A549 (cell line): ENCODE measurements around the gene UGT1A9. TPM values are rescaled to one million over a fixed set of nuclear protein-coding genes. Genes with fewer than 3 reads are reported as not detected.
A peak's percentile ranks its signal among the peaks of the same experiment; 100 is the strongest.

Experiments used
- ATAC-seq, 2 experiments: fragments of 200-7000 bp in 1 of 2; fragments of >200 bp in 1 of 2; cut with Nextera tagmentation in 1 of 2; cut with Tn5 transposase in 1 of 2; 3 replicates each; pipeline versions ENCODE4 v1.8.0 to v1.9.1; 2018 to 2020; ENCODE audit warnings: mild to moderate bottlenecking in 1 of 2, moderate library complexity in 1 of 2
- CTCF ChIA-PET: fragments of 300-600 bp; sonication (Branson Sonifier 250); formaldehyde crosslinking; extraction: SDS; loops from one replicate; lab custom pipeline; 2021; ENCODE audit warnings: antibody characterized with exemption, inconsistent platforms; lab: Yijun Ruan, JAX
- POLR2A ChIA-PET: fragments of 350-600 bp; formaldehyde crosslinking; extraction: SDS; loops from one replicate; lab custom pipeline; 2021; ENCODE audit warnings: antibody characterized with exemption, inconsistent platforms; lab: Yijun Ruan, JAX
- DNase-seq, 2 experiments: peaks; one replicate each; pipeline versions ENCODE4 v3.0.0 to v3.0.0-alpha.2; 2011 to 2016; ENCODE audit warnings: low read depth in 1 of 2, low spot score in 1 of 2
- FAIRE-seq: peaks from 2 replicates; lab custom pipeline; 2011; peaks lifted over from hg19 to GRCh38; lab: Jason Lieb, UNC
- H3K27ac ChIP-seq, 2 experiments: fragments of >200 bp; sonication (Bioruptor Twin); formaldehyde crosslinking; 3 replicates each; pipeline ENCODE4 v1.5.1; 2016 to 2017
- H3K4me1 ChIP-seq: fragments of >200 bp; sonication (Bioruptor Twin); formaldehyde crosslinking; 3 replicates; pipeline ENCODE4 v1.6.1; 2016
- H3K4me2 ChIP-seq: fragments of >200 bp; sonication (Bioruptor Twin); formaldehyde crosslinking; 3 replicates; pipeline ENCODE4 v1.6.1; 2016
- H3K4me3 ChIP-seq: fragments of >200 bp; sonication (Bioruptor Twin); formaldehyde crosslinking; 3 replicates; pipeline ENCODE4 v1.5.1; 2016
- H3K9me3 ChIP-seq: fragments of >200 bp; sonication (Bioruptor Twin); formaldehyde crosslinking; 3 replicates; pipeline ENCODE4 v1.6.1; 2016
- CEBPB ChIP-seq, 2 experiments: fragments of >200 bp in 1 of 2; sonication (Bioruptor Twin) in 1 of 2; formaldehyde crosslinking in 1 of 2; IDR thresholded peaks; 2 replicates each; pipeline ENCODE4 v1.6.1; 2012 to 2016
- CTCF ChIP-seq: fragments of >200 bp; sonication (Bioruptor Twin); formaldehyde crosslinking; IDR thresholded peaks from 3 replicates; pipeline ENCODE4 v1.5.1; 2016
- E2F6 ChIP-seq: IDR thresholded peaks from 2 replicates; pipeline ENCODE4 v1.6.1; 2012; ENCODE audit warnings: low read depth, borderline replicate concordance
- EHF ChIP-seq: fragments of 250-450 bp; sonication (Bioruptor Pico); IDR thresholded peaks from 2 replicates; pipeline ENCODE4 v1.5.0; 2020; ENCODE audit warnings: mild to moderate bottlenecking
- ESRRA ChIP-seq: fragments of 150-350 bp; IDR thresholded peaks from 2 replicates; pipeline ENCODE4 v1.6.1; 2014; ENCODE audit warnings: mild to moderate bottlenecking, low read length, borderline replicate concordance
- HOXA7 ChIP-seq: fragments of 250-450 bp; sonication (Bioruptor Pico); IDR thresholded peaks from 2 replicates; pipeline ENCODE4 v1.5.0; 2020; ENCODE audit warnings: mild to moderate bottlenecking, moderate library complexity
- KDM1A ChIP-seq: fragments of 200-600 bp; sonication (generic); IDR thresholded peaks from 2 replicates; pipeline ENCODE4 v1.6.1; 2016; ENCODE audit warnings: low read depth, mild to moderate bottlenecking
- KDM5A ChIP-seq: fragments of 200-600 bp; sonication (generic); IDR thresholded peaks from 2 replicates; pipeline ENCODE4 v1.6.1; 2016; ENCODE audit warnings: antibody characterized with exemption, mild to moderate bottlenecking
- MAX ChIP-seq: IDR thresholded peaks from 2 replicates; pipeline ENCODE4 v1.6.1; 2012
- MAZ ChIP-seq: fragments of 150-350 bp; IDR thresholded peaks from 2 replicates; pipeline ENCODE4 v1.6.1; 2014; ENCODE audit warnings: antibody characterized with exemption, low read depth, low read length, borderline replicate concordance
- NFE2L2 ChIP-seq: fragments of 150-350 bp; conservative IDR thresholded peaks from 2 replicates; pipeline ENCODE4 v1.6.1; 2014; ENCODE audit warnings: low read length
- NR3C1 ChIP-seq: fragments of >200 bp; sonication (Bioruptor Twin); formaldehyde crosslinking; IDR thresholded peaks from 3 replicates; pipeline ENCODE4 v1.6.1; 2017
- POLR2AphosphoS2 ChIP-seq: conservative IDR thresholded peaks from 2 replicates; pipeline ENCODE4 v1.6.1; 2012; ENCODE audit warnings: low read length, improper control_type of control experiment, inconsistent platforms
- RAD21 ChIP-seq, 2 experiments: fragments of >200 bp in 1 of 2; sonication (Bioruptor Twin) in 1 of 2; formaldehyde crosslinking in 1 of 2; IDR thresholded peaks in 1 of 2; conservative IDR thresholded peaks in 1 of 2; 2 replicates in 1 of 2; 3 replicates in 1 of 2; pipeline ENCODE4 v1.6.1; 2012 to 2018; ENCODE audit warnings: inconsistent platforms in 1 of 2
- REST ChIP-seq: fragments of 200-600 bp; sonication (generic); IDR thresholded peaks from 2 replicates; pipeline ENCODE4 v1.6.1; 2016; ENCODE audit warnings: antibody characterized with exemption, mild to moderate bottlenecking, moderate library complexity
- RFX5 ChIP-seq: fragments of 450-650 bp; IDR thresholded peaks from 2 replicates; pipeline ENCODE4 v1.7.1; 2014; ENCODE audit warnings: antibody characterized with exemption, mild to moderate bottlenecking, moderate library complexity
- SREBF2 ChIP-seq: fragments of 450-650 bp; IDR thresholded peaks from 2 replicates; pipeline ENCODE4 v1.6.1; 2014; ENCODE audit warnings: mild to moderate bottlenecking, moderate library complexity
- TFCP2L1 ChIP-seq: fragments of 250-450 bp; sonication (Bioruptor Pico); IDR thresholded peaks from 2 replicates; pipeline ENCODE4 v1.5.0; 2021; ENCODE audit warnings: mild to moderate bottlenecking
- TP53 ChIP-seq: fragments of 250-450 bp; sonication (Bioruptor Pico); IDR thresholded peaks from 2 replicates; pipeline ENCODE4 v1.5.0; 2021; ENCODE audit warnings: mild to moderate bottlenecking, moderate library complexity
- USF2 ChIP-seq: fragments of 450-650 bp; IDR thresholded peaks from 2 replicates; pipeline ENCODE4 v1.6.1; 2014; ENCODE audit warnings: antibody characterized with exemption
- ZC3H11A ChIP-seq: fragments of 450-650 bp; IDR thresholded peaks from 2 replicates; pipeline ENCODE4 v1.6.1; 2014; ENCODE audit warnings: antibody characterized with exemption, mild to moderate bottlenecking
- ZFP36 ChIP-seq: fragments of 450-650 bp; IDR thresholded peaks from 2 replicates; pipeline ENCODE4 v1.6.1; 2014; ENCODE audit warnings: borderline replicate concordance; ENCODE audit not compliant: partially characterized antibody
- ZNF302 ChIP-seq: fragments of 250-450 bp; sonication (Bioruptor Pico); IDR thresholded peaks from 2 replicates; pipeline ENCODE4 v1.9.0; 2021; ENCODE audit warnings: inconsistent platforms, mild to moderate bottlenecking, moderate library complexity
- ZSCAN20 ChIP-seq: fragments of 250-450 bp; sonication (Bioruptor Pico); IDR thresholded peaks from 2 replicates; pipeline ENCODE4 v1.8.0; 2022; ENCODE audit warnings: mild to moderate bottlenecking, moderate library complexity
- WGBS: methylation state at CpG from one replicate; pipeline ENCODE4 v1.1.6; 2017; ENCODE audit errors: missing lambda C conversion rate; 5-methylcytosine and 5-hydroxymethylcytosine counted together
- polyA plus RNA-seq, 4 experiments: library from polyadenylated mRNA; depleted of rRNA in 3 of 4; stranded (reverse); fragments of >200 nt; fragmentation: RNase III in 1 of 4; extraction: RNeasy Plus Mini Kit Qiagen cat#74134 plus additional on column Dnase treatment in 1 of 4; gene quantifications; 2 replicates in 3 of 4; 3 replicates in 1 of 4; pipeline ENCODE4 v1.2.3, GENCODE V29; 2011 to 2017

UGT1A9 gene
- polyA plus RNA-seq, 2 of the 4 experiments (the other 2 are of a cell fraction), result 11.0 to 13.1 TPM

GRCh38 chr2:233821196-233821595 lies 149.5 kb downstream of the UGT1A9 start:
- POLR2A ChIA-PET, result interaction anchor here (1.2 kb wide), 1 partner anchor 248 kb away, joined by 11 read pairs; no protein-coding TSS in a partner anchor
- Histone ChIP-seq H3K4me2 (no peak overlapping the region), H3K9me3 (0 out of 3 replicates have a peak, but pooled peaks cover 1% of the 10 kb centered on the region), H3K4me3 (no peak overlapping the region), H3K4me1 (peaks cover 33% of the 10 kb centered on the region), H3K27ac (peak overlapping the region in 1 of 2 experiments; percentile 81; a peak in 3 of 6 replicates)
- WGBS, result 94% methylated on average over 3 of the region's 3 CpGs
- DNase-seq (no peak), FAIRE-seq (no peak), ATAC-seq (no peak)
- TF ChIP-seq ESRRA, result no peak
- TF ChIP-seq ZC3H11A, result no peak
- no peak for TF ChIP-seq ZFP36
- TF ChIP-seq KDM5A, result no peak
- TF ChIP-seq NR3C1, result no peak
- TF ChIP-seq HOXA7 (CRISPR knock-in tag), result no peak
- no peak for TF ChIP-seq TFCP2L1 (CRISPR knock-in tag)
- no peak for TF ChIP-seq E2F6
- no peak for TF ChIP-seq MAX
- no peak for TF ChIP-seq REST
- TF ChIP-seq MAZ, result no peak
- no peak for TF ChIP-seq EHF (CRISPR knock-in tag)
- TF ChIP-seq RAD21 (conservative IDR thresholded peaks at IDR 0.05 in 1 of 2, IDR thresholded peaks at IDR 0.05 in 1 of 2), result no peak
- no peak for TF ChIP-seq CEBPB (IDR thresholded peaks at IDR 0.05)
- CTCF ChIA-PET, result interaction anchor here (0.6 to 1.9 kb wide), 5 partner anchors 12 to 110 kb away, joined by 3 to 12 read pairs (median 3); no protein-coding TSS in a partner anchor

- H3K4me3 ChIP-seq, result no peak overlapping the region
- DNase-seq, result no peak
- H3K9me3 ChIP-seq, result 0 out of 3 replicates have a peak, but pooled peaks cover 6% of the 10 kb centered on the region
- no peak overlapping the region for H3K4me2 ChIP-seq
- TF ChIP-seq ZNF302 (CRISPR knock-in tag) (no peak), RFX5 (no peak), CTCF (no peak), NFE2L2 (no peak), POLR2AphosphoS2 (no peak), SREBF2 (no peak), ZSCAN20 (no peak), KDM1A (no peak), TFCP2L1 (CRISPR knock-in tag) (no peak), REST (no peak), USF2 (no peak), TP53 (CRISPR knock-in tag) (no peak)
- TF ChIP-seq, all 56 proteins: peak for 0
- WGBS, result 94% methylated on average over 8 of the region's 8 CpGs
- no peak for ATAC-seq
- ChIA-PET CTCF (interaction anchor here (1.9 kb wide), 1 partner anchor 31 kb away, joined by 3 read pairs; no protein-coding TSS in a partner anchor), POLR2A (no interaction called here)
- H3K4me1 ChIP-seq, result peaks cover 28% of the 10 kb centered on the region
- FAIRE-seq, result no peak
- H3K27ac ChIP-seq, result peak overlapping the region in 1 of 2 experiments; percentile 81; a peak in 3 of 6 replicates
Measured at GRCh38 chr2:233821709-233822100, 150.0 kb downstream of the UGT1A9 start.
